NCI-H2196 treated with DMSO at 0.1 percent for 48 hours (cell line): ENCODE data around the gene TRIM39.
"Not testable (repeated sequence)": the region's sequence is repeated elsewhere in the genome, so short reads cannot be mapped to it uniquely, and the experiment has no call there.

Experiments used
- DNase-seq: peaks from one replicate; lab custom pipeline; 2025; ENCODE audit not compliant: unreplicated experiment; lab: John Stamatoyannopoulos, UW

TRIM39 gene

GRCh38 chr6:30361661-30362060 is 34.9 kb downstream of the TRIM39 start:
- DNase-seq: no peak

- no peak for DNase-seq
These were observed 36.7 kb downstream of the TRIM39 start for GRCh38 chr6:30363459-30363858.

GRCh38 chr6:30364591-30364990 is 37.9 kb downstream of the TRIM39 start:
- no peak for DNase-seq

- not testable (repeated sequence) for DNase-seq
These were observed 42.6 kb downstream of the TRIM39 start for GRCh38 chr6:30369280-30369679.

GRCh38 chr6:30378290-30378937 is 51.7 kb downstream of the TRIM39 start:
- no peak for DNase-seq

GRCh38 chr6:30380464-30380863 is 53.7 kb downstream of the TRIM39 start:
- no peak for DNase-seq

GRCh38 chr6:30386166-30386565 is 59.4 kb downstream of the TRIM39 start:
- no peak for DNase-seq

GRCh38 chr6:30391240-30391639 is 64.5 kb downstream of the TRIM39 start:
- DNase-seq: no peak
